ENCODE measurements around the gene CELF2.

GRCh38 chr10:11373717-11374171 is 356.1 kb downstream of the CELF2 start:
- TF ChIP-seq CTCF (tag by site-specific recombination; IDR thresholded peaks at IDR 0.05) (no peak), ZNF785 (tag by site-specific recombination; IDR thresholded peaks at IDR 0.05) (no peak)
